Pancreas (tissue), 10 donors: ENCODE data around the gene GPX3. TPM values are rescaled to one million over a fixed set of nuclear protein-coding genes. Genes with fewer than 3 reads are reported as not detected.
A peak's percentile ranks its signal among the peaks of the same experiment; 100 is the strongest.

Experiments
- ATAC-seq, 4 donors: fragments of 200-7000 bp; cut with Tn5 transposase; one replicate each; pipeline versions ENCODE4 v1.8.0 to v1.9.1; 2020; ENCODE audit warnings: mild to moderate bottlenecking in 4 of 4, moderate library complexity in 4 of 4
- DNase-seq, 6 donors: peaks; one replicate each; pipeline ENCODE4 v3.0.0-alpha.2; 2020
- FAIRE-seq: peaks from 2 replicates; lab custom pipeline; 2012; peaks lifted over from hg19 to GRCh38; lab: Jason Lieb, UNC
- H3K27ac ChIP-seq, 4 donors: fragments of 200-600 bp; sonication (generic); 1 replicate in 3 of 4; 2 replicates in 1 of 4; pipeline versions ENCODE4 v1.5.0 to v1.8.0; 2020
- H3K27me3 ChIP-seq, 4 donors: fragments of 200-600 bp; one replicate each; pipeline ENCODE4 v1.8.0; 2021
- H3K36me3 ChIP-seq, 3 donors: fragments of 200-600 bp; sonication (generic) in 1 of 3; one replicate each; pipeline versions ENCODE4 v1.5.0 to v1.8.0; 2020 to 2021
- H3K4me1 ChIP-seq, 3 donors: fragments of 200-600 bp; one replicate each; pipeline ENCODE4 v1.8.0; 2021
- H3K4me3 ChIP-seq, 4 donors: fragments of 200-600 bp; sonication (generic) in 2 of 4; one replicate each; pipeline versions ENCODE4 v1.5.0 to v1.8.0; 2020 to 2021
- H3K9me3 ChIP-seq, 4 donors: fragments of 200-600 bp; one replicate each; pipeline ENCODE4 v1.8.0; 2021
- CTCF ChIP-seq, 4 donors: fragments of 200-600 bp; sonication (generic) in 3 of 4; IDR thresholded peaks; one replicate each; pipeline versions ENCODE4 v1.5.0 to v1.8.0; 2021; ENCODE audit warnings: antibody characterized with exemption in 4 of 4
- WGBS, 2 donors: extraction: QIAGEN DNeasy Blood & Tissue Kit; methylation state at CpG; one replicate each; pipeline ENCODE4 v1.1.7; 2013; 5-methylcytosine and 5-hydroxymethylcytosine counted together
- intact Hi-C, 3 donors: fragments of 100-400 bp; cut with DNase I; formaldehyde crosslinking; loops; one replicate each; pipeline versions ENCODE4 v1.11.1 to v1.14.2; 2022
- polyA plus RNA-seq, 2 donors: library from polyadenylated mRNA; stranded (reverse); fragments of 200-250 nt; gene quantifications; one replicate each; pipeline ENCODE4 v1.2.3, GENCODE V29; 2013
- total RNA-seq, 6 donors: library from RNA; stranded (reverse); fragmentation: NEBNext Ultra II Directional in 4 of 6; extraction: Animal tissue kit (Norgen Biotek cat#: 25700) in 4 of 6; gene quantifications; one replicate each; pipeline versions ENCODE4 v1.2.1 to v1.2.4, GENCODE V29; 2021 to 2023
- donor health status: healthy with polysubstance abuse.
- donor health status: DM: no; HTN: no; CAD: no; lungs with moderate emphysema.
- donor health status: DM: no; HTN: no; CAD: no.
- donor health status: control.
- donor health status: control.
- donor health status: Bipolar disorder and iron deficiency.
- donor health status: DM: yes; HTN: yes; CAD: no.
- donor health status: DM: no; HTN: no; CAD: no.
- donor health status: DM: no; HTN: no; CAD: no.
- donor health status: DM: yes; HTN: yes; CAD: no.

GPX3 gene
- total and polyA plus RNA-seq, 8 donors: 26.3 to 298 (median 61.6) TPM

- DNase-seq: no peak
- no peak for FAIRE-seq
- WGBS, 2 donors: 57 to 63% methylated on average over 5 of the region's 5 CpGs
- H3K27ac ChIP-seq: no peak overlapping the region
- no peak for TF ChIP-seq CTCF (IDR thresholded peaks at IDR 0.05)
- ATAC-seq: no peak
- H3K4me1 ChIP-seq: no peaks in the 10 kb centered on the region
- intact Hi-C loops: no loop called here
- H3K9me3 ChIP-seq: no peaks in the 10 kb centered on the region
- H3K4me3 ChIP-seq: no peak overlapping the region
- H3K27me3 ChIP-seq: no peaks in the 10 kb centered on the region
- H3K36me3 ChIP-seq: no peaks in the 10 kb centered on the region
Observed at GRCh38 chr5:151016700-151017099, 3.7 kb upstream of the GPX3 start.

GRCh38 chr5:151017897-151018296 lies 2.5 kb upstream of the GPX3 start:
- WGBS, 2 donors: 81 to 82% methylated on average over 2 of the region's 2 CpGs
- ATAC-seq: no peak
- Histone ChIP-seq H3K4me1 (no peaks in the 10 kb centered on the region), H3K27ac (no peak overlapping the region), H3K36me3 (no peaks in the 10 kb centered on the region), H3K9me3 (no peaks in the 10 kb centered on the region), H3K27me3 (no peaks in the 10 kb centered on the region), H3K4me3 (no peak overlapping the region)
- intact Hi-C loops: no loop called here
- no peak for TF ChIP-seq CTCF (IDR thresholded peaks at IDR 0.05)
- no peak for FAIRE-seq
- DNase-seq: no peak

- ATAC-seq (no peak), DNase-seq (no peak), FAIRE-seq (no peak)
- Histone ChIP-seq H3K9me3 (no peaks in the 10 kb centered on the region), H3K27ac (no peak overlapping the region), H3K36me3 (no peaks in the 10 kb centered on the region), H3K27me3 (no peaks in the 10 kb centered on the region), H3K4me3 (no peak overlapping the region), H3K4me1 (peaks cover 0 to 4% (median 1%) of the 10 kb centered on the region in 3 donors)
- intact Hi-C loops: no loop called here
- 70 to 75% methylated on average over 2 of the region's 2 CpGs for WGBS, 2 donors
- TF ChIP-seq CTCF (IDR thresholded peaks at IDR 0.05): no peak
Observed at GRCh38 chr5:151018846-151019245, 1.5 kb upstream of the GPX3 start.

- H3K4me1 ChIP-seq: peaks cover 0 to 6% (median 4%) of the 10 kb centered on the region in 3 donors
- H3K27me3 ChIP-seq: no peaks in the 10 kb centered on the region
- 86 to 97% methylated on average over 2 of the region's 2 CpGs for WGBS, 2 donors
- no peak overlapping the region for H3K4me3 ChIP-seq
- no peak for DNase-seq
- ATAC-seq: no peak
- no peak for TF ChIP-seq CTCF (IDR thresholded peaks at IDR 0.05)
- no peak for FAIRE-seq
- intact Hi-C loops: no loop called here
- no peaks in the 10 kb centered on the region for H3K36me3 ChIP-seq
- no peak overlapping the region for H3K27ac ChIP-seq
- no peaks in the 10 kb centered on the region for H3K9me3 ChIP-seq
Observed at GRCh38 chr5:151019331-151019730, 1.1 kb upstream of the GPX3 start.

GRCh38 chr5:151021746-151022145 lies 1.4 kb downstream of the GPX3 start:
- peaks cover 0 to 7% (median 0%) of the 10 kb centered on the region in 3 donors for H3K36me3 ChIP-seq
- H3K4me1 ChIP-seq: peaks cover 0 to 7% (median 4%) of the 10 kb centered on the region in 3 donors
- no peaks in the 10 kb centered on the region for H3K27me3 ChIP-seq
- intact Hi-C loops: no loop called here
- H3K9me3 ChIP-seq: no peaks in the 10 kb centered on the region
- no peak for TF ChIP-seq CTCF (IDR thresholded peaks at IDR 0.05)
- H3K27ac ChIP-seq: peak overlapping the region in 1 of 4 donors; percentile 5
- DNase-seq (no peak), FAIRE-seq (no peak), ATAC-seq (no peak)
- WGBS, 2 donors: 88 to 89% methylated on average over 6 of the region's 6 CpGs
- peak overlapping the region in 2 of 4 donors; percentile 64 to 75 for H3K4me3 ChIP-seq
